Heart right ventricle (tissue), 16 donors: ENCODE results near the gene HFE. TPM values are rescaled to one million over a fixed set of nuclear protein-coding genes. Genes with fewer than 3 reads are reported as not detected.

ENCODE experiments used
- ATAC-seq, 8 donors: fragments of 200-7000 bp; cut with Tn5 transposase; one replicate each; pipeline ENCODE4 v1.9.1; 2020; ENCODE audit warnings: mild to moderate bottlenecking in 8 of 8, moderate library complexity in 8 of 8, moderate number of reproducible peaks in 1 of 8
- DNase-seq, 2 donors: peaks; one replicate each; pipeline ENCODE4 v3.0.0-alpha.2; 2020
- H3K27ac ChIP-seq, 10 donors: fragments of 200-600 bp; sonication (generic) in 2 of 10; one replicate each; pipeline versions ENCODE4 v1.5.0 to v1.8.0; 2020 to 2022; ENCODE audit warnings: mild to moderate bottlenecking in 3 of 10
- H3K27me3 ChIP-seq, 7 donors: fragments of 200-600 bp; one replicate each; pipeline ENCODE4 v1.8.0; 2021 to 2022; ENCODE audit warnings: mild to moderate bottlenecking in 2 of 7
- H3K36me3 ChIP-seq, 9 donors: fragments of 200-600 bp; sonication (generic) in 1 of 9; one replicate each; pipeline versions ENCODE4 v1.5.0 to v1.8.0; 2020 to 2022; ENCODE audit warnings: mild to moderate bottlenecking in 2 of 9
- H3K4me1 ChIP-seq, 9 donors: fragments of 200-600 bp; sonication (generic) in 1 of 9; one replicate each; pipeline versions ENCODE4 v1.5.0 to v1.8.0; 2020 to 2022; ENCODE audit warnings: mild to moderate bottlenecking in 4 of 9
- H3K4me3 ChIP-seq, 10 donors: fragments of 200-600 bp; sonication (generic) in 2 of 10; one replicate each; pipeline versions ENCODE4 v1.5.0 to v1.8.0; 2020 to 2022; ENCODE audit warnings: mild to moderate bottlenecking in 7 of 10, moderate library complexity in 2 of 10
- H3K9me3 ChIP-seq, 11 donors: fragments of 200-600 bp in 10 of 11; sonication (generic) in 2 of 11; one replicate each; pipeline versions ENCODE4 v1.5.0 to v1.8.0; 2013 to 2022; ENCODE audit warnings: mild to moderate bottlenecking in 2 of 11, control low read depth in 1 of 11, moderate library complexity in 1 of 11
- WGBS, 2 donors: extraction: QIAGEN DNeasy Blood & Tissue Kit; methylation state at CpG; one replicate each; pipeline ENCODE4 v1.1.7; 2013; ENCODE audit warnings: inconsistent platforms in 1 of 2; 5-methylcytosine and 5-hydroxymethylcytosine counted together
- intact Hi-C, 10 donors: fragments of 100-400 bp; cut with DNase I; formaldehyde crosslinking; loops; one replicate each; pipeline versions ENCODE4 v1.11.1 to v1.14.2; 2022
- polyA plus RNA-seq, 2 donors: library from polyadenylated mRNA; stranded (reverse); fragments of 200-250 nt; gene quantifications; one replicate each; pipeline ENCODE4 v1.2.3, GENCODE V29; 2013
- total RNA-seq, 10 donors: library from RNA; stranded (reverse); fragmentation: NEBNext Ultra II Directional in 3 of 10; extraction: Animal tissue kit (Norgen Biotek cat#: 25700) in 3 of 10; gene quantifications; one replicate each; pipeline versions ENCODE4 v1.2.1 to v1.2.4, GENCODE V29; 2021 to 2023
- TF ChIP-seq, protein P1 (sequence below), 9 donors: fragments of 200-600 bp; sonication (generic) in 2 of 9; IDR thresholded peaks; one replicate each; pipeline versions ENCODE4 v1.5.0 to v1.8.0; 2021 to 2022; ENCODE audit warnings: antibody characterized with exemption in 9 of 9, mild to moderate bottlenecking in 5 of 9, moderate library complexity in 1 of 9
- donor health status: Arrhythmogenic right ventricular cardiomyopathy.
- donor health status: ischemic (EF 13 %, LVEDD 7.1; RV severe dilation, severe dysfunction).
- donor health status: healthy with polysubstance abuse.
- donor health status: DM: no; HTN: yes; CAD: no.
- donor health status: DM: no; HTN: no; CAD: no.
- donor health status: ischemic (EF 25% LVEDD 6.9; RV normal size, moderate dysfunction).
- donor health status: ischemic (EF 25% LVEDD 5.7; RV mildly dilated, moderate dysfunction).
- donor health status: healthy.
- donor health status: DM: yes; HTN: yes; CAD: no.
- donor health status: Ischemic cardiomyopathy.
- donor health status: ischemic (EF 35%, LVEDD 5.7; RV mildly dilated, moderate dysfunction).
- donor health status: nonischemic (EF 11% LVEDD 7.7; RV severe dilation, severe dysfunction).
- donor health status: DM: yes; HTN: yes; CAD: no.
- donor health status: PGD.
- donor health status: ischemic (EF 29% LVEDD 5.4; RV normal size, mild dysfunction).
- donor health status: nonischemic (EF 23%, LVEDD 6.1; RV moderate dilation, normal function).

HFE gene
- total and polyA plus RNA-seq, 12 donors: 1.4 to 7.7 (median 3.9) TPM

DNA sequence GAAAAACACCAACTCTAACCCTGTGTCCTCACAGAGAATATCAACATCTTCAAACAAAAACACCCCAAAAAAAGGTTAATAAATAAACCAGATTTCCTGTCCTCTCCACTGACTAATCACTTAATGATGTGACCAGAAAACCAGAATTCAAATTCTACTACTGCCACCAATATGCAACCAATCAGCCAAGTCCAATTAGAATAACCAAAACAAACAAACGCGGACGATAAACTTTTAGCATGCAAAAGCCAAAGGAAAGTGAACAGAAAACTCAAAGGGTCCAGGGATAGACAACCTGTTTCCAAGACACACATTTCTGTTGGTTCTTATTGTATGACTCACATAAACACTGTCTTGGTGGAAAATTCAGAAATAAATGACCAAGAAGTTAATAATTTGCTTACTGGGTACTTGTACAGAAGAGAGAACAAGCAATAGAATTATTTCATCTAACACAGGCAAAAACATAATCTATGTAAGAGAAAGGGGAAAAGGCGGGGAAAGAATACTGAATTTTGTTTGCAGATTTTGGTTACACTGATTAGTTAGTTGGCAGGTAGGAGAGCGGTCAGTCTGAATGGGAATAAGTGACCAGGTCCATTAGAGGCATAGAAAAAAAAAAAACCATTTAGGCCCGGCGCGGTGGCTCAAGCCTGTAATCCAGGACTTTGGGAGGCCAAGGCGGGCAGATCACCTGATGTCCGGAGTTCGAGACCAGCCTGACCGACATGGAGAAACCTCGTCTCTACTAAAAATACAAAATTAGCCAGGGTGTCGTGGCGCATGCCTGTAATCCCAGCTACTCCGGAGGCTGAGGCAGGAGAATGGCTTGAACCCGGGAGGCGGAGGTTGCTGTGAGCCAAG is 34.1 kb downstream of the HFE start:
- Histone ChIP-seq H3K36me3 (peaks cover 0 to under 1% (median 0%) of the 10 kb centered on the region in 9 donors), H3K27ac (no peak overlapping the region), H3K9me3 (no peaks in the 10 kb centered on the region), H3K4me3 (no peak overlapping the region), H3K27me3 (no peaks in the 10 kb centered on the region), H3K4me1 (peaks cover 0 to 10% (median 6%) of the 10 kb centered on the region in 9 donors)
- 95 to 97% methylated on average over 18 of the region's 18 CpGs for WGBS, 2 donors
- intact Hi-C loops: loop anchor here in 7 of 10 donors (1.0 to 10.0 kb wide), 12 partner anchors 17 to 1353 kb away; partner anchors contain the start of gene ZNF184 (in 1 of the 7)
- DNase-seq (no peak), ATAC-seq (no peak)
- TF ChIP-seq, protein P1, sequence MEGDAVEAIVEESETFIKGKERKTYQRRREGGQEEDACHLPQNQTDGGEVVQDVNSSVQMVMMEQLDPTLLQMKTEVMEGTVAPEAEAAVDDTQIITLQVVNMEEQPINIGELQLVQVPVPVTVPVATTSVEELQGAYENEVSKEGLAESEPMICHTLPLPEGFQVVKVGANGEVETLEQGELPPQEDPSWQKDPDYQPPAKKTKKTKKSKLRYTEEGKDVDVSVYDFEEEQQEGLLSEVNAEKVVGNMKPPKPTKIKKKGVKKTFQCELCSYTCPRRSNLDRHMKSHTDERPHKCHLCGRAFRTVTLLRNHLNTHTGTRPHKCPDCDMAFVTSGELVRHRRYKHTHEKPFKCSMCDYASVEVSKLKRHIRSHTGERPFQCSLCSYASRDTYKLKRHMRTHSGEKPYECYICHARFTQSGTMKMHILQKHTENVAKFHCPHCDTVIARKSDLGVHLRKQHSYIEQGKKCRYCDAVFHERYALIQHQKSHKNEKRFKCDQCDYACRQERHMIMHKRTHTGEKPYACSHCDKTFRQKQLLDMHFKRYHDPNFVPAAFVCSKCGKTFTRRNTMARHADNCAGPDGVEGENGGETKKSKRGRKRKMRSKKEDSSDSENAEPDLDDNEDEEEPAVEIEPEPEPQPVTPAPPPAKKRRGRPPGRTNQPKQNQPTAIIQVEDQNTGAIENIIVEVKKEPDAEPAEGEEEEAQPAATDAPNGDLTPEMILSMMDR (IDR thresholded peaks at IDR 0.05): no peak

DNA sequence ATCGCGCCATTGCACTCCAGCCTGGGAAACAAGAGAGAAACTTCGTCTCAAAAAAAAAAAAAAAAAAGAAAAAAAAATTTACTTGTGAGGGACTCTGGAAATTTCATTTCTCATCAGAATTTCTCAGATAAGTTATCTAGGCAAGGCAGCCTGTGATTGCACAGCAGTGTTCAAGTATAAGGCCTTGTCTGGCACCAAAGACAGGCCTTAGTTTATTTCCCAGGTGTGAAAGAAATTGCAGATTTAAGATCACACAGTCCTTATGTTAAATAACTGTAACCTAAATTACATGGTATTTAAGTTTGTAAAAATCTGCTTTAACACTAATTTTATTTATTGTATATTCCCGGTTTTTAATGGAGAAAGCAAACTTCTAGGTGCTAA is 34.8 kb downstream of the HFE start:
- intact Hi-C loops: loop anchor here in 7 of 10 donors (1.0 to 10.0 kb wide), 12 partner anchors 17 to 1353 kb away; partner anchors contain the start of gene ZNF184 (in 1 of the 7)
- peaks cover 0 to 16% (median 12%) of the 10 kb centered on the region in 9 donors for H3K4me1 ChIP-seq

DNA sequence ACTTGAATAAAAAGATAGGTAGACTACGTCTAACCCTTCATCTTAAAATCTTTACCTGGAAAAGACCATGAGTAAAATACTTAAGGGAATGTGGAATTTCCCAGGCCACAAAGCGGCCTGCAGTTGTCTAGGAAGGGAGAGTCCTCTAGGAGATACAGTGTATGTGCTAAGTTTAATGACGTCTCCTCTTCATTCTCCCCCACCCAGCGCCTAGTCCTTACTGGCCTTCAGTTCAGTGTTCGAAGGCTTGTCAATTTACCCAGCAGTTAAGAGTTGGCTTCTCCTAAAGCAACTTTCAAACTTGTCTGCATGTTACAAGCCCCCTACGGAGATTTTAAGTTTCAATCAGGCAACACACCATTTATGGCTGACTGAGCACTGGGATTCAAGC is 35.2 kb downstream of the HFE start:
- Histone ChIP-seq H3K27ac (peak overlapping the region; percentile 53 to 98 (median 96)), H3K27me3 (no peaks in the 10 kb centered on the region), H3K9me3 (no peaks in the 10 kb centered on the region), H3K4me3 (peak overlapping the region; percentile 2 to 95 (median 81)), H3K4me1 (peaks cover 0 to 20% (median 16%) of the 10 kb centered on the region in 9 donors), H3K36me3 (peaks cover 0 to 9% (median 0%) of the 10 kb centered on the region in 9 donors)
- no peak for DNase-seq
- 58 to 70% methylated on average over 6 of the region's 6 CpGs for WGBS, 2 donors
- TF ChIP-seq, protein P1 (IDR thresholded peaks at IDR 0.05): no peak
- intact Hi-C loops: loop anchor here in 7 of 10 donors (1.0 to 10.0 kb wide), 12 partner anchors 18 to 1352 kb away; partner anchors contain the start of gene ZNF184 (in 1 of the 7)
- no peak for ATAC-seq

More for the DNA sequence above, 34.8 kb downstream of the HFE start:
- H3K9me3 ChIP-seq: no peaks in the 10 kb centered on the region
- H3K27ac ChIP-seq: peak overlapping the region in 9 of 10 donors; percentile 96 to 98 (median 97)
- DNase-seq: no peak
- H3K36me3 ChIP-seq: peaks cover 0 to 5% (median 0%) of the 10 kb centered on the region in 9 donors
- peak overlapping the region in 2 of 10 donors; percentile 90 to 95 for H3K4me3 ChIP-seq
- no peak for ATAC-seq
- TF ChIP-seq, protein P1 (IDR thresholded peaks at IDR 0.05): no peak
- no peaks in the 10 kb centered on the region for H3K27me3 ChIP-seq
- WGBS, 2 donors: 80 to 81% methylated on average over 4 of the region's 4 CpGs
